ENCODE results near the gene LKAAEAR1.

DNA sequence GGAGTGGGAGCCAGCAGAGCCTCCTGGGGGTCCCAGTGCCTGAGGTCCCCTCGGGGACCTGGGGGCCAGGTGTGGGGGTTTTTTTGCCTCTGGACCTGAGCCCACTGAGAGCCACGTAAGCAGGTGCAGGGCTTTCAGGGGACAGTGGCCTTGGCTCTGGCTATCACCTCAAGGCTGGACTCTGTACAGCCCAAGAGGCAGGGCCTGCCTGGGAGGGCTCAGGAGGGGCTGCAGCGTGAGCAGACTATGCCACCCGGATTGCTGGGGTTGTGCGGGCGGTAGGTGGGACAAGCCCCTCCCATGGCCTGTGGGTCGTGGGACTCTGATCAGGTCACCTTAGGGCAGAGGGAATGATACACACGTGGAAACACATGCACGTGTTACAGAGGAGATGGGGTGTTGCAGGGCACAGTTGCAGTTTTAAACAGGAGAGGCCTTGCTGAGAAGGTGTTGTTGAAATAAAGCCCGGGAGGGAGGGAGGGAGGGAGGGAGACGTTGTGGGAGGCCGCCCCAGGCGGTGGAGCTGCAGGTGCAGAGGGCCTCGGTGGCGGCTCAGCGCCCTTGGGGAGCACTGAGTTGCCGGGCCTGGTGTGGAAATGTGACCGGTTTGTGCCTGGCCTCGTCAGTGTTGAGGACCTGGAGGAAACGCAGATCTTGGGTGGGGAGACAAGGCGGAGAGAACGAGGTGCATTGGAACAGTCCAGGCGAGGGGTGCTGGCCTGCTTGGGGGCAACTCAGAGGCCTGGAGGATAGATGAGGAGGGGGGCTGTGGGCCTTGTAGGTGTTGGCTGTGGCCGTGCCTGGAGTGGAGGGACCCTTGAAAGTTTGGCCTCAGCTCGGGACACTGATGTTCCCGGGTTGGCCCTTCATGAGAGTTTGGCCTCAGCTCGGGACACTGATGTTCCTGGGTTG lies 18.9 kb downstream of the LKAAEAR1 start:
- TF ChIP-seq POLR2AphosphoS5 (IDR thresholded peaks at IDR 0.05) (no peak), POLR2A (IDR thresholded peaks at IDR 0.05) (no peak), EP300 (IDR thresholded peaks at IDR 0.05) (no peak)
- TF ChIP-seq, protein P1, sequence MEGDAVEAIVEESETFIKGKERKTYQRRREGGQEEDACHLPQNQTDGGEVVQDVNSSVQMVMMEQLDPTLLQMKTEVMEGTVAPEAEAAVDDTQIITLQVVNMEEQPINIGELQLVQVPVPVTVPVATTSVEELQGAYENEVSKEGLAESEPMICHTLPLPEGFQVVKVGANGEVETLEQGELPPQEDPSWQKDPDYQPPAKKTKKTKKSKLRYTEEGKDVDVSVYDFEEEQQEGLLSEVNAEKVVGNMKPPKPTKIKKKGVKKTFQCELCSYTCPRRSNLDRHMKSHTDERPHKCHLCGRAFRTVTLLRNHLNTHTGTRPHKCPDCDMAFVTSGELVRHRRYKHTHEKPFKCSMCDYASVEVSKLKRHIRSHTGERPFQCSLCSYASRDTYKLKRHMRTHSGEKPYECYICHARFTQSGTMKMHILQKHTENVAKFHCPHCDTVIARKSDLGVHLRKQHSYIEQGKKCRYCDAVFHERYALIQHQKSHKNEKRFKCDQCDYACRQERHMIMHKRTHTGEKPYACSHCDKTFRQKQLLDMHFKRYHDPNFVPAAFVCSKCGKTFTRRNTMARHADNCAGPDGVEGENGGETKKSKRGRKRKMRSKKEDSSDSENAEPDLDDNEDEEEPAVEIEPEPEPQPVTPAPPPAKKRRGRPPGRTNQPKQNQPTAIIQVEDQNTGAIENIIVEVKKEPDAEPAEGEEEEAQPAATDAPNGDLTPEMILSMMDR (IDR thresholded peaks at IDR 0.05): no peak
